ENCODE results near the gene TRHDE.

DNA sequence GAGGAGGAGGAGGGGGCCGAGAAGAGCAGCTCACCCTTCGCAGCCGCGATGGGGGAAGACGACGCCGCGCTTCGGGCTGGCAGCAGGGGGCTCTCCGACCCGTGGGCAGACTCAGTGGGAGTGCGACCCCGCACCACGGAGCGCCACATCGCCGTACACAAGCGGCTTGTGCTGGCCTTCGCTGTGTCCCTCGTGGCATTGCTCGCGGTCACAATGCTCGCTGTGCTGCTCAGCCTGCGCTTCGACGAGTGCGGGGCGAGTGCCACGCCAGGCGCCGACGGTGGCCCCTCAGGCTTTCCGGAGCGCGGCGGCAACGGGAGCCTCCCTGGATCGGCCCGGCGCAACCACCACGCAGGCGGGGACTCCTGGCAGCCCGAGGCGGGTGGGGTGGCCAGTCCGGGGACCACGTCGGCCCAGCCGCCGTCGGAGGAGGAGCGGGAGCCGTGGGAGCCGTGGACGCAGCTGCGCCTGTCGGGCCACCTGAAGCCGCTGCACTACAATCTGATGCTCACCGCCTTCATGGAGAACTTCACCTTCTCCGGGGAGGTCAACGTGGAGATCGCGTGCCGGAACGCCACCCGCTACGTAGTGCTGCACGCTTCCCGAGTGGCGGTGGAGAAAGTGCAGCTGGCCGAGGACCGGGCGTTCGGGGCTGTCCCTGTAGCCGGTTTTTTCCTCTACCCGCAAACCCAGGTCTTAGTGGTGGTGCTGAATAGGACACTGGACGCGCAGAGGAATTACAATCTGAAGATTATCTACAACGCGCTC lies 745 bp downstream of the TRHDE start:
- TF ChIP-seq, protein P1, sequence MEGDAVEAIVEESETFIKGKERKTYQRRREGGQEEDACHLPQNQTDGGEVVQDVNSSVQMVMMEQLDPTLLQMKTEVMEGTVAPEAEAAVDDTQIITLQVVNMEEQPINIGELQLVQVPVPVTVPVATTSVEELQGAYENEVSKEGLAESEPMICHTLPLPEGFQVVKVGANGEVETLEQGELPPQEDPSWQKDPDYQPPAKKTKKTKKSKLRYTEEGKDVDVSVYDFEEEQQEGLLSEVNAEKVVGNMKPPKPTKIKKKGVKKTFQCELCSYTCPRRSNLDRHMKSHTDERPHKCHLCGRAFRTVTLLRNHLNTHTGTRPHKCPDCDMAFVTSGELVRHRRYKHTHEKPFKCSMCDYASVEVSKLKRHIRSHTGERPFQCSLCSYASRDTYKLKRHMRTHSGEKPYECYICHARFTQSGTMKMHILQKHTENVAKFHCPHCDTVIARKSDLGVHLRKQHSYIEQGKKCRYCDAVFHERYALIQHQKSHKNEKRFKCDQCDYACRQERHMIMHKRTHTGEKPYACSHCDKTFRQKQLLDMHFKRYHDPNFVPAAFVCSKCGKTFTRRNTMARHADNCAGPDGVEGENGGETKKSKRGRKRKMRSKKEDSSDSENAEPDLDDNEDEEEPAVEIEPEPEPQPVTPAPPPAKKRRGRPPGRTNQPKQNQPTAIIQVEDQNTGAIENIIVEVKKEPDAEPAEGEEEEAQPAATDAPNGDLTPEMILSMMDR (IDR thresholded peaks at IDR 0.05), result no peak
- TF ChIP-seq POLR2A (IDR thresholded peaks at IDR 0.05; ENCODE audit: low read length), result no peak
- no peak for TF ChIP-seq JUNB (IDR thresholded peaks at IDR 0.05)

Data from A549 (cell line).